Aortic smooth muscle cell (primary cell): ENCODE results near the gene IL1RAPL1. TPM values are rescaled to one million over a fixed set of nuclear protein-coding genes. Genes with fewer than 3 reads are reported as not detected.

Experiments used
- total RNA-seq: library from RNA; depleted of rRNA; stranded (reverse); fragments of >200 nt; gene quantifications from 2 replicates; pipeline ENCODE4 v1.2.3, GENCODE V29; 2014

IL1RAPL1 gene
- total RNA-seq: 1.8 and 2.2 TPM in 2 replicates

DNA sequence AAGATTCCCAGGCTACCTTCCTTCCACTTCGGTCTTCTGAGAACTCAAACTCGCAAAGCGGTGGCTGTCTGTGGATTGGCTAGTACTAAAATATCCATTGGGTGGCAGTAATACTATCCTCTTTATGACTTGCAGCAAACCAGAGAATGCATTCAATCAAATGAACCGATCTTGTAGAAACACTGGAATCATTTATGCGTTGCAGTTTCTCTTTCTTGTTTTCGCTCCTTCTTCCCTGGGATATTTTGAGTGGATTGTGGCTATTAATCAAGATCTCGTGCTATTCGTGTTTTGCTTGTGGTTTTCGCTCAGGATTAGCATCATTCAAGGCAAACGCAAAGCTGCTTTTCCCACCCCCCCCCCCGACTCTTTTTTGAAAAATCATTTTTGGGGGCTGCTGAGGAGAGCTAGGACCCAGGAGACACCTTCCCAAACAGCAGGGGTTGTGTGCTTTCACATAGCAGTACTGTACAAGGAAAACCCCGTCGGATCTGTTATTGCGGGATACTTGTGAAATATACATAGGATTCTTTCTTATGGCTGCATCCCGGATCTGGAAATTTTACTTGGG, at the start of gene IL1RAPL1:
IL1RAPL1 (plus strand) TSS at position 466 of the 571 bp plus-strand sequence.

